Lung microvascular endothelial cell (primary cell): ENCODE data around the gene C2orf49. TPM values are rescaled to one million over a fixed set of nuclear protein-coding genes. Genes with fewer than 3 reads are reported as not detected.

ENCODE experiments used
- DNase-seq, 2 donors: peaks; one replicate each; pipeline versions ENCODE4 v3.0.0 to v3.0.0-alpha.2; 2010; ENCODE audit warnings: low read depth in 2 of 2
- total RNA-seq: library from RNA; depleted of rRNA; stranded (reverse); fragments of >200 nt; gene quantifications from 2 replicates; pipeline ENCODE4 v1.2.1, GENCODE V29; 2014

C2orf49 gene
- total RNA-seq, 1 donor from 2014 or later = 11.7 TPM

DNA sequence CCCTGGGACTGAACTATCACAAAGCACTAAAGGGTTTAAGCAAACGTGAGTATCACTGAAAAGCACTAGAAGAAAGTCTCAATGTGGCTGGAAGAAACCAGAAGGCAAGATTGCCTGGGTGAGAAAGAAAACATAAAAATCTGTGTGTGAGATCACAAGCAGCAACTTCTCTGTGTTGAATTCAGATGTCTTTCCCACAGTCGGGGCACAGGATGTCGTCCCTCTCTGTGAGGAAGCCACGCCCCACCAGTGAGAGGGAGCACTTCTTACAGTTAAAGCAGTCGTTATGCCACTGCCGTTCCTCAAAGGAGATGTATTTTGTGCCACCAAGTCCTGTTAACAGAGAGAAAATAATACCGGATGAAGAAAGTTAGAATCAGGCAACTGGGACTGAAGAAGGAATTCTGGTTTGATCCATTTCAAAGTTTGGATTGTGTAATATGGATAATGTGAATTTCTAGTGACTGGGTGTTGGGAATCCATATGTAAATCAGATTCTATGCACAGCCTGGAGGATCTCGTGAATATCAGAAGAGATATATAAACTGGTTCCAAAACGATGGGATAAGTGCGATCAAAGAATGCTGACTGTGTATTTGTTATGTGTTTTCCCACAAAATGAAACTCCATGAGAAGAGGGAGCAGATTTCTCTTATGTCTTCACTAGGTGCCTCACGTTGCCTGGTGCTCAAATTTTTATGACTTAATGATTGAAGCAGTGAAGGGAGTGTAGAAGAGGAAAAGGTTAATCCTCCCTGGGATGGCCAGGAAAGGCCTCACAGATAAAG is 24.0 kb downstream of the C2orf49 start:
- no peak for DNase-seq

DNA sequence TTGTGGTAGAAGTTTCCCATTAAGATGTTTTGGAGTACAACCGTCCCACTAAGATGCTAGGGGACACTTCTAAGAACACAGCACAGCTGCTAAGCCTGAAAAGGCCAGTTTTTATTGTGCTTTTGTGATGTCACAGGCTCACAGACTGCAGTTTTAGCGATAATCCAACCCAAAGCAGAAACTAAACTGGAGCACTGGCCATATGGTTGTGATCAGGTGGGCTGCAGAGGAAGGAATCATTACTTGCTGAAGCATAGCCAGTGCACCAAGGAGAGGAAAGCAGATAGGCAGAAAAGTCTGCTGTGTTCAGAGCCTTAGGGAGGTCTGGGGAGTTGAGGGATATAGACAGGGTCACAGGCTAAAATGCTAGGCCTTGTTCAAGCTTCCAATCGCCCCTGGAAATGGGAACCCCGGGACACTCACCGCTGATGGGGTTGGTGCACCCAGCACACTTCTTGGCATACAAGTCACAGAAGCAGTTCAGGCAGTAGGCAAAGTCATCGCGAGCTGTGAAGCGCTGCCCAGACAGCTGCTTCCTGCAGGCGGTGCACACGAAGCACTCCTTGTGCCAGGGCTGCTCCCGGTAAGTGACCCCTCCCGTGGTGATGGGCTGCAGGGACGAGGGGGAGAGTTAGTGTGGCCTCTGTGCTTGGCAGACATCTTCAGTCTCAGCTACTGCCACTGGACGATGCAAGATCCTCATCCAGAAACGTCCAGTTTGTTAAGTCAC is 25.7 kb downstream of the C2orf49 start:
- no peak for DNase-seq

DNA sequence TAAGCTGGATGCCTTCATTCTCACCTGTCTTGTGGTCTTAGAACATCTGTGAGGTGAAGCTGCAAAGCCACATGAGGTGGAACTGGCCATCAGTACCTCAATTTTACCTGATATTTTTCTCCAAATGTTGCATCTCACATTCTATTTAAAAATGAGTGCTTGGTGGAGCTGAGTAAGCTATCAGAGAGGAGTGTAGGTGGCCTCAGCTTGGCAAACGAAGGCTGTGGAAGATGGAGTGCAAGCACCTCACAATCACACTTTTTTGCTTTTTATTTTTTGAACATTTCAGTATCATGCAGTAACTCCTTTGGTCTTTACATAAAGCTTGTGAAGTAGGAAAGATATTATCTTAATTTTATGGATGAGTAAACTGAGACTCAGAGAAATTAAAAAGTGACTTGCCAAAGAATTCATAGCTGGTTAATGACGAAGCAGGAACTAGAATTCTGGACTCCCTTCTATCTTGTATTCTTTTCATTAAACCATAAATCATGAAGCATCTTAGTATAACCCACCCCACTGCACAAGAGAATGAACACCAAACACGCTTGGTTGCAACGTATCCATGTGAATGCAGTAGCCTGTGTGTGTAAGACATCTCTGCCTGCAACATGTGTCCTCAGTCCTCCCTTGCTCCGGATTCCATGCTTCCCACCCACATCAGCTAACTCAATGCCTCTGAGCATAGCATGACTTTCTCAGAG is 27.2 kb downstream of the C2orf49 start:
- no peak for DNase-seq

DNA sequence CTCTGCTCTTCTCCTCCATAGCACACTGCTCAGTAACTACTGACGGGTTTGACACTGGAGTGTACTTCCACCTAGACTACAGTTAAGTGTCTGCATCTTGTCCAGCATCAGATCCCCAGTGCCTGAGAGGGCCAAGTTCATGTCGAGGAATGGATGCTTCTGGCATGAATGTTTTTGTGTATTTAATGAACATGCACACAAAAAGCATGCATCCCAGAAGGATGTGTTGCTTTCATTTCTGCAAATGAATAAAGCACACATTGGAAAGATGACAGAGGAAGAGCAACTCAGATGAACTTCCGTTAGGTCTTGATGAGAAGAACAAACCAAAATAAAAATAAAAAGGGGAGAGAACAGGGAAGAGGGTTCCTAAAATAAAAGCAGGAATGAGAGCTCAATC is 27.9 kb downstream of the C2orf49 start:
- no peak for DNase-seq

DNA sequence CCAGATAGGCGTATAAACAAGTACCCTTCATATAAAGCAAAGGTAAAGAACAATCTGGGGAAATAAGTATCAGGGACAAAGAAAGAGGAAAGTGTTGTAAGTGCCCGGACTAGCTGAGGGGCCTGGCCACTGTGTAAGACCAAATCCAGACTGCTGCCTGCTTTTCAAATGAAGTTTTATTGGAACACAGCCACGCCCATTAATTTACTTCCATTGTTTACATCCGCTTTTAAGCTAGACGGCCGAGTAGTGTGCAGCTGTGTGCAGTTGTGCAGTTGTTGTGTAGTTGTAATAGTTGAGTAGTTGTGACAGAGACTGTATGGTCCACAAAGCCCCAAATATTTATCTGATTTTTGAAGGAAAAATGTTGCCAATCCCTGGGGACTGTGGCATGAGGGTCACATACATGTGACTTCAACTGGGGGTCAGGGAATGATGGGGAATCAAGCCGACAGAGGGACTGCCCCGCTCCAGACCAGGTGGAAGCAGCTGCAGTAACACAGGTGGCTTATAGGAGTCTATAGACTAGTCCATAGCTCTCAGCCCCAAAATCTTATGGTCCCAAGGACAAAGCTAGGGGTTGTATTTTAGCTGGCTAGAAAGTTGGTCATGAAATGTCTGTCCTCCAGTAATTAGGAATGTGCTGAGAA is 31.5 kb downstream of the C2orf49 start:
- no peak for DNase-seq

DNA sequence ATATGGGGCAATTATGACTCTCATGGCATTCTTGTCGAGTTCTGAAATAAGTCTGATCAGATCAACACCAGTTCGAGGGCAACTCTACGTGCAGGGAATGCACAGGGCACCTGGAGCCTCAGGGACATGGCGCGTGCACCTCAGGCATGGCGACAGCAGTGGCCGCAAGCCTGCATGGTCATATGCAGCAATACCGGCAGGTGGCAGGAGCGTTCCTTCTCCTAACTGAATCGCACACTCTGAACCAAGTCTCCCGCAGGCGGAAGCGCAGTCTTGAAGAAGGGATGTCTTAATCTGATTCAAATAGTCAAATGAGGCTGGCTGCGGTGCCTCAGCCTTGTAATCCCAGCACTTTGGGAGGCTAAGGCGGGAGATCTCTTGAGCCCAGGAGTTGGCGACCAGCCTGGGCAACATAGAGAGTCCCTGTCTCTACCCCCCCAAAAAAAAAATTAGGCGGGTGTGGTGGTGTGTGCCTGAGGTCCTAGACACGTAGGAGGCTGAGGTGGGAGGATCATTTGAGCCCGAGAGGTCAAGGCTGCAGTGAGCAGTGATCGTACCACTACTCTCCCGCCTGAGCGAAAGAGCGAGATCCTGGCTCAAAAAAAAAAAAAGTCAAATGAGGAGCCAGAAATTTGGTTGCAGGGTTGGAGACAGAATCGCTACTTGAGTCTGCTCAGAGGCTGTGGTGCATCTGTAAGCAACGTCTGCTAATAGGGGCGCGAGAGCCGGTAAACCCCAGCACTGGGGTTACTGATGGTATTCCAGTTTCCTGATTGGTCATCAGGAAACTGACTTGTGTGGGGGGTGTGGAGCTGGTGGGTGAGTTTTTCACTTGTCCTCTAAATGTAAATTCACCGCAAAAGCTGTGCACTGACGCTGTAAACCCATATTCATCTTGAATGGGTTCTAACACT is 32.7 kb downstream of the C2orf49 start:
- DNase-seq = peak; percentile 78 to 91

DNA sequence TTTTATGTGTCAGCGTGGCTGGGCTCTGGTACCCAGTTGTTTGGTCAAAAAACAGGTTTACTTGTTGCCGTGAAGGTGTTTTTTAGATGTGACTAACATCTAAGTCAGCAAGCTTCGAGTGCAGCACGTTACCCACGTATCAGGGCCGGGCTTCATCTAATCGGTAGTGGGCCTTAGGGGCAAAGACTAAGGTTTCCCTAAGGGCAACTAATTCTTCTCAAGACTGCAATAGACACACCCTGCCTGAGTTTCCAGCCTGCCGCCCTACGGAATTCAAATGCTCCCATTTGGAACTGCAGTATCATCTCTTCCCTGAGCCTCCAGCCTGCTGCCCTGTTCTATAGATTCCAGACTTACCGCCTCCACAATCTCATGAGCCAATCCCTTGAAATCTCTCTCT is 33.8 kb downstream of the C2orf49 start:
- no peak for DNase-seq

DNA sequence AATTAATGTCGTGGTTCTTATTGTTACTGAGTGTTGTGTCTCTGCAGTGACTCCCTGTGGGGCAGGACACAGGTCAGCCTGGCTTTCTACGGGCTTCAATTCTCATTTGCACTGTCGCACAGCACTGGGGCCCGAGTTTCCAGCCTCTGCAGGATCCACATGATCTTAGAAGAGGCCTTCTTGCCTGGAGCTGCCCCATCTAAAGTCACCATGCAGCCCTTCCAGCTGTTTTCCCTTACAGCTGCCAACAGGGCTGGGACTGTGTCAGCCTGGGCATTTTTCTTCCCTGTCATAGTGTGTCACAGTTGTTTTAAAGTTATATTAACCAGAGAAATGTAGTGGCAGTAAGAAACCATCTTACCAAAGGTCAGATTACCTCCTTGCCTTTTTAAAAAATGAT is 34.5 kb downstream of the C2orf49 start:
- DNase-seq = no peak

DNA sequence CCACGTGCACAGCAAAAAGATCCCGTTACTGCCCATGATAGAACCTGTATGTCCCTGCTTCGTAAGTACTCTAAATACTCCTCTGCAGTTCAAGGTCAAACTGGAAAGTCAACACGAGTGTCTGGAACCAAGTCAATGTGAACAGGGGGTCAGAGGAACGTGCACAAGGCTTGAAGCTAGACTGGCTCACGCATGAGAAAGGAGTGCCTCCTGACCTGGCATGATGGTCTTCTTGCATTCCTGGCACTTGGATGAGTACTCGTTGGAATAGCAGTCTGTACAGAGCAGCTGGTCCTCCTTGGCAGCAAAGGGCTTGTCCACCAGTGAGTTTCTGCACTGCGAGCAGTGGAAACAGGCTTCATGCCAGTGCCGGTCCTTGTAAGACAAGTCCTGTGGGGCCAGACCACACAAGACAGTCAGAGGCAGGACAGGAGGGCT is 36.0 kb downstream of the C2orf49 start:
- DNase-seq = no peak

DNA sequence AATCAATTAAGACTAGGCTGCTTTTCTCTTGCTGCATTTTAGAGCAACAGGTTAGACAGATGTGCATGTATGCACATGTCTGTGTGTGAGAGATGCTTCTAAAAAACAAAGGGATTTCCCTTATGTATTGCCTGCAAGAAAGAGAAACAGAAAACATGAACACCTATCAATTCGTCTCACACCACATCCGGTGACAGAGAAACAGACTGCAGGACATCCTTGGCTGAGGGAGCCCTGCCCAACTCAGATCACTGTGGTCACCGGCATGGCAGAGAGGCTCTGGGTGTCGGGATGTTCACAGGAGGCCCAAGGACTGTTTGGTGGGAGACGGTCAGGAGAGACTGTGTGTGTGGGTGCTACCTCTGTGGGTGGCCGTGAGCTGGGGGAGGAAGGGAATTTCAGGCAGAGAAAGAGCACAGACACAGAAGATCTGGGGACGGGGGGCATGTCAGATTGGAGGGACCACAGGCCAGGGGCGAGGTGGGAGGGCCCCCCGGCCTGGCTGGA is 36.6 kb downstream of the C2orf49 start:
- DNase-seq = no peak

DNA sequence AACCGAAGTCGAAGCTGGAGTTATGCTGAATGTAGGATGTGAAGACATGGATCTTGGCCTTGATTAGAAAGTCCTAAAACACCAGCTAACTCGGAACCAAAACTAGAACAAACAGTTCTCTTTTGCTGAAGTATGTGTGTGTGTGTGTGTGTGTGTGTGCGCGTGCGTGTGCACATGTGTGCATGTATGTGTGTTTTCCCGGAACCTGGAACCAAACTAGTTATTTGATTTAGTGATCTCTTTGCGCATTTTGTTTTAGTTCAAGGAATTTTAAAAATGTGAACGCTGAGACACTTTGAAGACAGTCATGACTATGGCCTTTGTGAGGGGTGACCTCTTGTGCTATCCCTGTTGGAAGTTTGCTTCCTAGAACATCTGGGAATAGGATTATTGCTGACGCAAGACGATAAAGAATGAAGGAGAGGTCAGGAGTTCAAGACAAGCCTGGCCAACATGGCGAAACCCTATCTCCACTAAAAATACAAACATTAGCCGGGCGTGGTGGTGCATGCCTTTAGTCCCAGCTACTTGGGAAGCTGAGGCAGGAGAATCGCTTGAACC is 37.7 kb downstream of the C2orf49 start:
- DNase-seq = no peak

DNA sequence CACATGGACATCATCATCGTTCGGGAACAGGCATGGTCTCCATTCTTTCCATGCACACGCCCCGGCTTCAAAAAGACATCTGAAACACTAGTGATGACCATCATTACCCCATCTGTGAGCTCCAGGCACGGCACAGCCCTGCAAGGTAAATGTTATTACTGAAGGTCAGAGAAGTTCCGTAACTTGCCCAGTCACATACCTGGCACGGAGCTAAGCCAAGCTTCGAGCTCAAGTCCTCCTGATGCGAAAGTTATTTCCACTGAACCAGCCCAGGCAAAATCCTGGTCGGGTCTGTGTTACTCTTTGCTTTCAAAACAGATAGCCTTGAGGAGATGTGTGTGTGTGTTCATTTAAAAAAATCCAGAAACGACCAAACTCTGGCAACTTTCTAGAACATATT is 38.7 kb downstream of the C2orf49 start:
- DNase-seq = no peak

DNA sequence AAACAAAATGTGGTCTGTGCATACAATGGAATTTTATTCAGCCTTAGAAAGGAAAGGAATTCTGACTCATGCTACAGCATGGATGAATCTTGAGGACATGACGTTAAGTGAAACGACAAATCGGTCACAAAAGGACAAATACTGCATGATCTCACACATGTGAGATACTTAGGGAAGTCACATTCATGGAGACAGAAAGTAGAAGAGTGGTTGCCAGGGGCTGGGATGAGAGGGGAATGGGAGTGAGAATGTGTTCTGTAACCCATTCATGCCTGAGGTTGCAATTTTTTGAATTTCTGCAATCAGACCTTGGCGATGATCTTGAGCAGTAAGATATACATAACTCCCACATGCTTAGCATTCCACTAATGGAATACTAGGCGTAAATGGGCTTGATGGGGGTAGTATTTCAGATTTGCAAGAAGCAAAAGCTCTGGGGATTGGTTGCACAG is 39.5 kb downstream of the C2orf49 start:
- peak; percentile 34 to 92 for DNase-seq

DNA sequence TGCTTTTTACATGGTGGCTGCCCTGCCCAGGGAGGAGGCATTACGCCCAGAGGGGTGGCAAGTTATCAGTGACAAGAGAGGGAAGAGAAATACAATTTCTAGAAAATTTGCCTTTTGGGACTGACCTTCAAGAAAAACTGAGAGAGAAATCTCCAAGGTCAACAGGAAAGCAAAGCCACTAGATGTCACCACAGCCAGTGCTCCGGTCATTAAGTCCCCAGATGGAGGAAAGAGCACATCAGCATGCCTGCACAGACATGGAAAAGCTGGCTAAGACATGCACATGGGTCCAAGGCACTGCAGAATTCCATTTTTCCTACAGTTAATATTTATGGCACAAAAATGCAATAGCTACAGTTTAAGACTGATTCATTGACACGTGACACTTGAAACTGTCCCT is 40.5 kb downstream of the C2orf49 start:
- DNase-seq = no peak

DNA sequence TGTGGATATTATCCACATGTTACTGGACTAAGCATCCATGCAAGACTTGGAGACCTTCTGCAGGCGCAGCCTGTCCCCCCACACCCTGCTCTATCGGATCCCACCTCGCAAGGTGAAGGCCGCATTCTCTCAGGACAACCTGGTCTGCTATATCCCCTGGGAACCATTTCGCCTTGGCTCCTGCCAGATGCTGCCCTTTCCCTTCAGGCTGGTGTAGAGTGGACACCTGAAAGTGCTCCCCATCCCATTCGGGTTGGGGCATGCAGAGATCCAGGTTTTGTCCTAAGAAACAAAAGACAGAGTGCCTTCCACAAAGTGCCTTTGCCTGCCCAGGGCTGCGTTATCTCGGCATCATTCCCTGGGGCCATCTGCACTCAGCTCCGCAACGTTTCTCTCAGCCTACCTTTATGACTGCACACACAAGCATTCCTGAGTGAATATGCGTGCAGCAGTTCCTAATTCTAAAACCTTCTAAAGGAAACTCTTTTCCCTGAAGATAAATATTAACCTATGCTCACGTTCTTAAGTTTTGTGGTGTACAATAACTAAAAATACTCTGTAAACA is 41.0 kb downstream of the C2orf49 start:
- no peak for DNase-seq

DNA sequence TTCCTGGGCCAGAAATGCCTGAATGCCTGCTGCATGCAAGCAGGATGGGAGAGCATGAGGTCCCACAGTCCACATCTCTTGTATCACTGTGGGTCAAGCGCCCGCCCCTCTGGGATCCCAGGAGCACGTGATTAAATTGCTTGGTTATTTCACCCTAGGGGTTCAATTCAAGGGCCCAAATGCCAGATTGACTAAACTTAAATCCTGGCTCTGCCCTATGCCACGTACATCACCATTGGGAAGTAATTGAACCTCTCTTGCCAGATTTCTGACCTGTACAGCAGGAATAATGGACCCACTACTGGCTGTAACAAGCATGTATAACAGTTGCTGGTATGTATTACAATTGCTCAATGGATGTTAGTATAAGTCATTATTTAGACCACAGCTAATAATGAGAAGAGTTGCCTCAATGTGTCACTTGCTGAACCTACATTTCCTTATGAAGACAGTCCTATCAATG is 41.6 kb downstream of the C2orf49 start:
- no peak for DNase-seq

DNA sequence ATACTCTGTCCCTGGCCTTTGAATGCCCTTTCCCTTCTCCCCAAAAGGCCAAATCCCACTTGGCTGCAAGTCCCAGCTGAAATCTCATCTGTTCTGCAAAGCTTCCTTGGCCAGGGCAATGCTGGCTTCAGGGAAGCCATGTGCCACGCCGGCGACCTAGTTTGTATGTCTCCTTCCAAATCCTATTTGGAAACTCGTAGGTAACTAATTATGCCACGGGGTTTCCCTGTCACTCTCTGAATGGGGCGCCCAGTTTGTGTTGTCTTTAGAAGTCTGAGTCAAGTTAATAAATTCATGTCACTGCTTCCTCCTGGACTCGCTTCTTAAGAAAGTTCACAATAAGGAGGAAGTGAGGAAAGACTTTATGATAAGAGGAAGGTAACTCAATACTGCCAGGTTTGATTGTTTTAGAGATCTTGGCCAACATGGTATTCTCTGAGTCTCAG is 42.4 kb downstream of the C2orf49 start:
- peak in 1 of 2 donors; percentile 69 for DNase-seq

DNA sequence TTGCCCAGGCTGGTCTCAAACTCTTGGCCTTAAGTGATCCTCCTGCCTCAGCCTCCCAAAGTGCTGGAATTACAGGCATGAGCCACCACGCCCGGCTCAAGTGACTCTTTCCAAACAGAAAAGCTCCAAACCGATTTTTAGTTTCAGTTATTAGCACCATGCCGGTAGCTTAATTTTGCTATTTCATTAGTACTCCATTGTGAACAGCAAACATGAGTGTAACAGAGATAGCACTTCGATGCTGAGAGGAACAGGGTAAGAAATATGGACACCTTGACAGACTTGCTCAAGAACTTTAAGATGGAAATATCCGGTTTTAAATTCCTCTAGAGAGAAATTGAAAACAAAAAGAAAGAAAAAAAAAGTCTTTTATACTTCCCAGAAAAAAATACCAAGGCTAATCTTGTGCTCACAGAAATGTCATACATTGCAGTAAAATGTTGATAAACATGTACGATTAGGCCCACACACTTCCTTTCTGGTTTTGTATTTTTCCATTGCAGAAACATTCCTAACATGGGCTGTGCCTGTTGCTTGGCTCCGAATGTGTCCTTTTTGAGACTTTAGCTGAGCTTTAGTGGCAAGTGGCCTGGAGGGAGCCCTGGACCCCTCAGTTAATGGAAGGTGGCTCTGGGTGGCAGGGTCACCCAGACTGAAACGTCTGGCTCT is 43.2 kb downstream of the C2orf49 start:
- peak; percentile 48 to 78 for DNase-seq

DNA sequence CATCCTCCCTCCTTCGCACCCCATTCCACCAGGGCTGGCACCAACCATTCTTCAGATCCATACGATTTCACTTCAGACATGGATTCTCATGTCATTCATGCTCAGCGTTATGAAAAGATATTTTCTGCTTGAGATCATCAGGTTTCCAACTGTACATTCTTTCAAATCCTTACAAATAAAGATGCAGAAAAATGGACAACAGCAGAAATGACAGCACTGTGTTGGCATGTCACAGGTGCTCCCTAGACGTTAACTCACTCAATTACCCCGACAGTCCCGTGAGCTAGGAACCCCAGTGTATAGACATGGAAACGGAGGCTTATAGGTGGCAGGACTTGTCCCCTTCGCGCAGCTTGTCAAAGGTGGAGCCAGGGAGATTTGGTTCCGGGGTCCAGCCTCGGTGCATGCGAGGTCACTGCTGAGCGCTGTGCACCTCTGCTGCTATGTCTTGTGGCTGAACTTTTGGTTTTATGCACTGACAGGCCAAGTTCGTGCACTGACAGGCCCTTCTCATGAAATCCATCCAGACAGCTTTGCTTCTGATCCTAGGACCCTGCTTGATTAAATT is 43.8 kb downstream of the C2orf49 start:
- no peak for DNase-seq
